GM12878 (cell line): ENCODE measurements around the gene DOCK9. TPM values are rescaled to one million over a fixed set of nuclear protein-coding genes. Genes with fewer than 3 reads are reported as not detected.

Source experiments
- ATAC-seq: fragments of 200-7000 bp; cut with Tn5 transposase; 3 replicates; pipeline ENCODE4 v1.9.1; 2020; ENCODE audit warnings: mild to moderate bottlenecking, moderate library complexity
- BruUV-seq: library from RNA; stranded (reverse); fragments of 400-500 nt; replicated peaks from 2 replicates; lab custom pipeline; 2021; lab: Mats Ljungman, UMichigan
- CTCF ChIA-PET: fragments of 300-600 bp; sonication (Branson Sonifier 250); formaldehyde crosslinking; extraction: SDS; loops from one replicate; lab custom pipeline; 2021; ENCODE audit warnings: inconsistent platforms; lab: Yijun Ruan, JAX
- POLR2A ChIA-PET: fragments of 350-600 bp; formaldehyde crosslinking; extraction: SDS; loops from one replicate; lab custom pipeline; 2021; ENCODE audit warnings: inconsistent platforms; lab: Charles Lee
- RAD21 ChIA-PET: fragments of 300-600 bp; sonication (Branson Sonifier 250); formaldehyde crosslinking; loops from one replicate; lab custom pipeline; 2023; ENCODE audit warnings: antibody characterized with exemption; ENCODE audit not compliant: unreplicated experiment; lab: Charles Lee
- SMC1A ChIA-PET: fragments of 300-600 bp; sonication (Branson Sonifier 250); formaldehyde crosslinking; loops from one replicate; lab custom pipeline; 2023; ENCODE audit not compliant: unreplicated experiment, uncharacterized antibody; lab: Charles Lee
- DNase-seq: peaks from one replicate; pipeline ENCODE4 v3.0.0-alpha.2; 2011; ENCODE audit warnings: low read depth, low spot score
- FAIRE-seq: peaks from 3 replicates; lab custom pipeline; 2011; peaks lifted over from hg19 to GRCh38; lab: Jason Lieb, UNC
- H2AFZ ChIP-seq: 2 replicates; pipeline ENCODE4 v1.6.0; 2011; ENCODE audit warnings: low read depth, low read length, control low read depth; ENCODE audit not compliant: control insufficient read depth
- H3K27ac ChIP-seq: 2 replicates; pipeline ENCODE4 v1.5.1; 2011; ENCODE audit warnings: control low read depth; ENCODE audit not compliant: control insufficient read depth, insufficient read depth
- H3K27me3 ChIP-seq, 2 experiments: replicated peaks in 1 of 2; 2 replicates each; pipeline versions ENCODE4 v1.6.0 to v1.6.1; 2011; ENCODE audit warnings: low read length in 1 of 2; ENCODE audit not compliant: control insufficient read depth in 2 of 2, insufficient read depth in 2 of 2
- H3K36me3 ChIP-seq, 2 experiments: 2 replicates each; pipeline ENCODE4 v1.5.1; 2011; ENCODE audit warnings: low read length in 1 of 2; ENCODE audit not compliant: control insufficient read depth in 2 of 2, insufficient read depth in 2 of 2
- H3K4me1 ChIP-seq: 2 replicates; pipeline ENCODE4 v1.6.1; 2011; ENCODE audit warnings: mild to moderate bottlenecking, low read length, moderate library complexity, mixed read lengths; ENCODE audit not compliant: control insufficient read depth, insufficient read depth
- H3K4me2 ChIP-seq: 2 replicates; pipeline ENCODE4 v1.6.0; 2011; ENCODE audit warnings: control low read depth; ENCODE audit not compliant: control insufficient read depth, insufficient read depth
- H3K4me3 ChIP-seq: fragments of 200-600 bp; sonication (generic); 2 replicates; pipeline ENCODE4 v1.5.1; 2016
- H3K79me2 ChIP-seq: 2 replicates; pipeline ENCODE4 v1.6.0; 2011; ENCODE audit warnings: low read length; ENCODE audit not compliant: control insufficient read depth, insufficient read depth
- H3K9ac ChIP-seq: 2 replicates; pipeline ENCODE4 v1.8.0; 2011; ENCODE audit warnings: low read length, control low read depth, mixed read lengths; ENCODE audit not compliant: control insufficient read depth, insufficient read depth
- H3K9me3 ChIP-seq: replicated peaks from 3 replicates; pipeline ENCODE4 v1.5.1; 2011; ENCODE audit warnings: mild to moderate bottlenecking, low read length; ENCODE audit not compliant: control insufficient read depth, insufficient read depth
- H4K20me1 ChIP-seq: 2 replicates; pipeline ENCODE4 v1.6.0; 2011; ENCODE audit not compliant: control insufficient read depth, insufficient read depth
- BHLHE40 ChIP-seq, 2 experiments: fragments of 450-650 bp in 1 of 2; IDR thresholded peaks; 2 replicates each; pipeline ENCODE4 v1.6.1; 2011 to 2017; ENCODE audit warnings: low read depth in 2 of 2, borderline replicate concordance in 1 of 2, improper control_type of control experiment in 1 of 2, low read length in 1 of 2, mild to moderate bottlenecking in 1 of 2
- BRCA1 ChIP-seq: IDR thresholded peaks from 2 replicates; pipeline ENCODE4 v1.6.1; 2011; ENCODE audit warnings: low read depth, low read length, improper control_type of control experiment
- CBX5 ChIP-seq: sonication (generic); IDR thresholded peaks from 2 replicates; pipeline ENCODE4 v1.6.1; 2016; ENCODE audit warnings: low read depth, moderate library complexity, mild to moderate bottlenecking, inconsistent platforms
- GABPA ChIP-seq: IDR thresholded peaks from 2 replicates; pipeline ENCODE4 v1.6.1; 2014; ENCODE audit warnings: antibody characterized with exemption, low read depth, mild to moderate bottlenecking, inconsistent platforms
- IRF4 ChIP-seq: IDR thresholded peaks from 2 replicates; pipeline ENCODE4 v1.6.1; 2011; ENCODE audit warnings: low read depth, low read length
- KDM1A ChIP-seq: fragments of 200-600 bp; sonication (generic); IDR thresholded peaks from 2 replicates; pipeline ENCODE4 v1.6.1; 2016; ENCODE audit warnings: borderline replicate concordance
- MEF2B ChIP-seq: fragments of 450-650 bp; IDR thresholded peaks from 2 replicates; pipeline ENCODE4 v1.6.1; 2018; ENCODE audit warnings: mild to moderate bottlenecking, moderate library complexity; ENCODE audit not compliant: partially characterized antibody, poor library complexity, severe bottlenecking
- NFXL1 ChIP-seq: fragments of 450-650 bp; IDR thresholded peaks from 2 replicates; pipeline ENCODE4 v1.6.1; 2017; ENCODE audit warnings: antibody characterized with exemption, mild to moderate bottlenecking, borderline replicate concordance
- POU2F2 ChIP-seq: IDR thresholded peaks from 3 replicates; pipeline ENCODE4 v1.6.1; 2011; ENCODE audit warnings: low read depth, mild to moderate bottlenecking, low read length, borderline replicate concordance
- TCF12 ChIP-seq: IDR thresholded peaks from 2 replicates; pipeline ENCODE4 v1.6.1; 2011; ENCODE audit warnings: low read depth, mild to moderate bottlenecking, low read length
- ZBED1 ChIP-seq: IDR thresholded peaks from 2 replicates; pipeline ENCODE4 v1.6.1; 2016; ENCODE audit warnings: borderline replicate concordance
- ZNF274 ChIP-seq: IDR thresholded peaks from one replicate; pipeline ENCODE4 v1.8.0; 2011; ENCODE audit not compliant: insufficient read length, insufficient read depth
- WGBS: methylation state at CpG from one replicate; pipeline ENCODE4 v1.1.6; 2016; ENCODE audit warnings: low lambda C conversion rate; ENCODE audit not compliant: insufficient replicate concordance, insufficient coverage; ENCODE audit errors: missing lambda C conversion rate; 5-methylcytosine and 5-hydroxymethylcytosine counted together
- in situ Hi-C: fragments of 300-500 bp; cut with MboI; formaldehyde crosslinking; loops from 9 replicates; pipeline ENCODE4 v1.14.3; 2018; ENCODE audit warnings: mixed read lengths
- intact Hi-C: fragments of 100-400 bp; cut with micrococcal nuclease; formaldehyde crosslinking; loops from one replicate; pipeline ENCODE4 v1.14.2; 2022; ENCODE audit not compliant: unreplicated experiment
- polyA plus RNA-seq, 11 experiments: library from polyadenylated mRNA; depleted of rRNA in 4 of 11; unstranded in 6 of 11; stranded (reverse) in 5 of 11; fragments of >200 nt; fragmentation: Nextera tagmentation in 4 of 11; fragmentation: Illumina TruSeq in 1 of 11; extraction: Ambion mirVana in 4 of 11; extraction: Trizol in 1 of 11; gene quantifications; 1 replicate in 1 of 11; 2 replicates in 10 of 11; pipeline versions ENCODE4 v1.2.1 to v1.2.3, GENCODE V29; 2011 to 2016; ENCODE audit warnings: inconsistent platforms in 2 of 11, missing spikeins in 2 of 11, low read depth in 1 of 11
- total RNA-seq, 4 experiments: library from RNA; depleted of rRNA in 3 of 4; stranded (reverse); fragments of >200 nt in 3 of 4; fragmentation: Illumina TruSeq in 1 of 4; extraction: Trizol in 1 of 4; gene quantifications; 2 replicates each; pipeline versions ENCODE4 v1.2.1 to v1.2.3, GENCODE V29; 2013 to 2021
- TF ChIP-seq, protein P1 (sequence below): fragments of 450-650 bp; formaldehyde crosslinking; IDR thresholded peaks from 2 replicates; pipeline ENCODE4 v1.4.0; 2020; ENCODE audit warnings: mild to moderate bottlenecking, moderate library complexity
- TF ChIP-seq, protein P2 (sequence below): fragments of 450-650 bp; IDR thresholded peaks from 2 replicates; pipeline ENCODE4 v1.6.1; 2016; ENCODE audit warnings: mild to moderate bottlenecking, moderate library complexity, borderline replicate concordance

Gene DOCK9
- total and polyA plus RNA-seq, 10 of the 15 experiments (the other 5 are each of a cell fraction or from before 2014, with no cell fraction given), result 0.09 to 2.9 (median 0.74) TPM

DNA sequence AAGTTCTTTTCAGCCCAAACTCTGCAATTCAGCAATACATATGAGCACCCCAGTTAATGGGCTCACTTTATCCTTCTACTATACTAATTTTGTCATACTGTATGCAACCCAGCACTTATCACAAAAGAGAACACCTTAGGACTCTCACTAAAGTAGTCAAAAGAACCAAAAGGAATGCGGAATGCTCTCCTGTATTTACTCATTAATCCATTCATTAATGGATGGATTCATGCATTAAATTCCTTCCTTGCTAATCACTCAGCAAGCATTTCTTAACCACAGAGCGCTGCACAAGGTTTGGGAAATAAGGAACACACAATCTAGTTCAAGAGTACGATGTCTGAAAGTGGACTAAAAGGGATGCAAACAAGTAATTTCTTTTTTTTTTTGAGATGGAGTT is 12.8 kb upstream of the DOCK9 start (continued):
- TF ChIP-seq, protein P1, sequence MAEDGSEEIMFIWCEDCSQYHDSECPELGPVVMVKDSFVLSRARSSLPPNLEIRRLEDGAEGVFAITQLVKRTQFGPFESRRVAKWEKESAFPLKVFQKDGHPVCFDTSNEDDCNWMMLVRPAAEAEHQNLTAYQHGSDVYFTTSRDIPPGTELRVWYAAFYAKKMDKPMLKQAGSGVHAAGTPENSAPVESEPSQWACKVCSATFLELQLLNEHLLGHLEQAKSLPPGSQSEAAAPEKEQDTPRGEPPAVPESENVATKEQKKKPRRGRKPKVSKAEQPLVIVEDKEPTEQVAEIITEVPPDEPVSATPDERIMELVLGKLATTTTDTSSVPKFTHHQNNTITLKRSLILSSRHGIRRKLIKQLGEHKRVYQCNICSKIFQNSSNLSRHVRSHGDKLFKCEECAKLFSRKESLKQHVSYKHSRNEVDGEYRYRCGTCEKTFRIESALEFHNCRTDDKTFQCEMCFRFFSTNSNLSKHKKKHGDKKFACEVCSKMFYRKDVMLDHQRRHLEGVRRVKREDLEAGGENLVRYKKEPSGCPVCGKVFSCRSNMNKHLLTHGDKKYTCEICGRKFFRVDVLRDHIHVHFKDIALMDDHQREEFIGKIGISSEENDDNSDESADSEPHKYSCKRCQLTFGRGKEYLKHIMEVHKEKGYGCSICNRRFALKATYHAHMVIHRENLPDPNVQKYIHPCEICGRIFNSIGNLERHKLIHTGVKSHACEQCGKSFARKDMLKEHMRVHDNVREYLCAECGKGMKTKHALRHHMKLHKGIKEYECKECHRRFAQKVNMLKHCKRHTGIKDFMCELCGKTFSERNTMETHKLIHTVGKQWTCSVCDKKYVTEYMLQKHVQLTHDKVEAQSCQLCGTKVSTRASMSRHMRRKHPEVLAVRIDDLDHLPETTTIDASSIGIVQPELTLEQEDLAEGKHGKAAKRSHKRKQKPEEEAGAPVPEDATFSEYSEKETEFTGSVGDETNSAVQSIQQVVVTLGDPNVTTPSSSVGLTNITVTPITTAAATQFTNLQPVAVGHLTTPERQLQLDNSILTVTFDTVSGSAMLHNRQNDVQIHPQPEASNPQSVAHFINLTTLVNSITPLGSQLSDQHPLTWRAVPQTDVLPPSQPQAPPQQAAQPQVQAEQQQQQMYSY (CRISPR knock-in tag), result no peak
- TF ChIP-seq BRCA1 (no peak), POU2F2 (no peak), KDM1A (no peak), TCF12 (no peak), CBX5 (no peak), ZBED1 (no peak), IRF4 (no peak), ZNF274 (no peak)

DNA sequence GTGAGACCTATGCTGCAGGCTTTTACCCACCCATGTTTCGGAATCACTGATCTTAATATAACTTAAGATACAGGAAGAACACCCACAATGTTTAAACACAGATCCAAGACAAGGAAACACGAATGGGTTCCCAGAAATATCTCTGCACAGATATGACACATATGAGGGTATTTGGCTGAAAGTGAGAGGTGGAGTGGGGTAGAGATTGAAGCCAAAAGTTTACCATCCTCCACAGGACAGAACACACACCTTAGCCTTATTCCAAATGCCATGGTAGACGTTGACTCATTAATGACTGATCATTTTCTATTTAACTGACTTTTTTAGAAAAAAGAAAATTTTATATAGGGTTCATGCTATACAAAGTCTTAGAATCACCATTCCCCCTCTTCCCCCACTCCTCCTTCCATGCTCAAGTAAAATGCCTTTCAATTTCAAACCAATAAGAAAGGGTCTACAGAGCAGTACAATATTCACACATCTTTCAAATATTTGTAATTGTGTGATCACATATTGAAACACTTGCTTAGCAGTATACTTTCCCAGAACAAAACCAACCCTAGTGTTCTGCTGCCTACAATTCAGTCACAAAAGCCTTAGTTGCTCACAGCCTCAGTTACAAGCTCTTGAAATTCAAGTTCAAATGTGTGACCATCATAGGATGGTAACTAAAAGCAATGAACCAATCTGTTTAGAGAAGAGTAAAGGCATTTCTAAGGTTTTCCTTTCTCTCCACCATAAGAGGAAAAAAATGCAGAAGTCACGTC is 11.8 kb upstream of the DOCK9 start:
- ChIA-PET POLR2A (no interaction called here), CTCF (no interaction called here), RAD21 (no interaction called here), SMC1A (no interaction called here)
- 30% methylated on average over 4 of the region's 4 CpGs for WGBS
- H3K4me2 ChIP-seq, result no peak overlapping the region
- BruUV-seq, result no TSS peak
- no peaks in the 10 kb centered on the region for H4K20me1 ChIP-seq
- FAIRE-seq, result no peak
- no peak overlapping the region for H2AFZ ChIP-seq
- no peak overlapping the region for H3K9ac ChIP-seq
- ATAC-seq, result no peak
- no peaks in the 10 kb centered on the region for H3K27me3 ChIP-seq
- in situ Hi-C loops (no loop called here), intact Hi-C loops (no loop called here)
- H3K79me2 ChIP-seq, result no peaks in the 10 kb centered on the region; the same call in 1 of the 2 replicates
- TF ChIP-seq GABPA, result no peak
- TF ChIP-seq BHLHE40 (IDR thresholded peaks at IDR 0.05; ENCODE audit: borderline replicate concordance in 1 of 2, low read depth in 2 of 2, low read length in 1 of 2), result no peak
- no peak for TF ChIP-seq NFXL1
- TF ChIP-seq, protein P2, sequence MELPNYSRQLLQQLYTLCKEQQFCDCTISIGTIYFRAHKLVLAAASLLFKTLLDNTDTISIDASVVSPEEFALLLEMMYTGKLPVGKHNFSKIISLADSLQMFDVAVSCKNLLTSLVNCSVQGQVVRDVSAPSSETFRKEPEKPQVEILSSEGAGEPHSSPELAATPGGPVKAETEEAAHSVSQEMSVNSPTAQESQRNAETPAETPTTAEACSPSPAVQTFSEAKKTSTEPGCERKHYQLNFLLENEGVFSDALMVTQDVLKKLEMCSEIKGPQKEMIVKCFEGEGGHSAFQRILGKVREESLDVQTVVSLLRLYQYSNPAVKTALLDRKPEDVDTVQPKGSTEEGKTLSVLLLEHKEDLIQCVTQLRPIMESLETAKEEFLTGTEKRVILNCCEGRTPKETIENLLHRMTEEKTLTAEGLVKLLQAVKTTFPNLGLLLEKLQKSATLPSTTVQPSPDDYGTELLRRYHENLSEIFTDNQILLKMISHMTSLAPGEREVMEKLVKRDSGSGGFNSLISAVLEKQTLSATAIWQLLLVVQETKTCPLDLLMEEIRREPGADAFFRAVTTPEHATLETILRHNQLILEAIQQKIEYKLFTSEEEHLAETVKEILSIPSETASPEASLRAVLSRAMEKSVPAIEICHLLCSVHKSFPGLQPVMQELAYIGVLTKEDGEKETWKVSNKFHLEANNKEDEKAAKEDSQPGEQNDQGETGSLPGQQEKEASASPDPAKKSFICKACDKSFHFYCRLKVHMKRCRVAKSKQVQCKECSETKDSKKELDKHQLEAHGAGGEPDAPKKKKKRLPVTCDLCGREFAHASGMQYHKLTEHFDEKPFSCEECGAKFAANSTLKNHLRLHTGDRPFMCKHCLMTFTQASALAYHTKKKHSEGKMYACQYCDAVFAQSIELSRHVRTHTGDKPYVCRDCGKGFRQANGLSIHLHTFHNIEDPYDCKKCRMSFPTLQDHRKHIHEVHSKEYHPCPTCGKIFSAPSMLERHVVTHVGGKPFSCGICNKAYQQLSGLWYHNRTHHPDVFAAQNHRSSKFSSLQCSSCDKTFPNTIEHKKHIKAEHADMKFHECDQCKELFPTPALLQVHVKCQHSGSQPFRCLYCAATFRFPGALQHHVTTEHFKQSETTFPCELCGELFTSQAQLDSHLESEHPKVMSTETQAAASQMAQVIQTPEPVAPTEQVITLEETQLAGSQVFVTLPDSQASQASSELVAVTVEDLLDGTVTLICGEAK, result no peak
- no peak for TF ChIP-seq MEF2B
- H3K27ac ChIP-seq, result no peak overlapping the region
- H3K4me3 ChIP-seq, result no peak overlapping the region
- H3K36me3 ChIP-seq, result no peaks in the 10 kb centered on the region
- DNase-seq, result no peak
- H3K4me1 ChIP-seq, result no peaks in the 10 kb centered on the region
- H3K9me3 ChIP-seq, result no peaks in the 10 kb centered on the region; the same call in 1 of the 3 replicates
